ENCODE measurements around the gene SERPINI1.

Gene SERPINI1

GRCh38 chr3:167813169-167814123, 77.9 kb downstream of the SERPINI1 start:
- Mint-ChIP-seq H3K27ac (no peak overlapping the region), H3K9me3 (no peaks in the 10 kb centered on the region), H3K4me3 (no peak overlapping the region), H3K27me3 (ENCODE audit: low read depth, poor library complexity) (no peaks in the 10 kb centered on the region), H3K36me3 (ENCODE audit: low read depth) (no peaks in the 10 kb centered on the region), H3K4me1 (no peaks in the 10 kb centered on the region)
- TF ChIP-seq CTCF (IDR thresholded peaks at IDR 0.05) = no peak
- DNase-seq = no peak

- Mint-ChIP-seq H3K36me3 (ENCODE audit: low read depth) (no peaks in the 10 kb centered on the region), H3K4me1 (no peaks in the 10 kb centered on the region), H3K27me3 (ENCODE audit: low read depth, poor library complexity) (no peaks in the 10 kb centered on the region), H3K27ac (no peak overlapping the region), H3K4me3 (no peak overlapping the region), H3K9me3 (no peaks in the 10 kb centered on the region)
- TF ChIP-seq CTCF (IDR thresholded peaks at IDR 0.05) = no peak
- DNase-seq = no peak
Measured at GRCh38 chr3:167814441-167814951, 79.0 kb downstream of the SERPINI1 start.

GRCh38 chr3:167816953-167817352, 81.4 kb downstream of the SERPINI1 start:
- no peak overlapping the region for H3K4me3 Mint-ChIP-seq
- no peaks in the 10 kb centered on the region for H3K9me3 Mint-ChIP-seq

GRCh38 chr3:167820102-167820865, 84.8 kb downstream of the SERPINI1 start:
- Mint-ChIP-seq H3K27ac (no peak overlapping the region), H3K4me3 (no peak overlapping the region), H3K9me3 (no peaks in the 10 kb centered on the region), H3K27me3 (ENCODE audit: low read depth, poor library complexity) (no peaks in the 10 kb centered on the region), H3K36me3 (ENCODE audit: low read depth) (no peaks in the 10 kb centered on the region), H3K4me1 (no peaks in the 10 kb centered on the region)
- no peak for TF ChIP-seq CTCF (IDR thresholded peaks at IDR 0.05)
- no peak for DNase-seq

More at GRCh38 chr3:167816953-167817352, 81.4 kb downstream of the SERPINI1 start:
- Mint-ChIP-seq H3K27ac (no peak overlapping the region), H3K4me1 (no peaks in the 10 kb centered on the region), H3K27me3 (ENCODE audit: low read depth, poor library complexity) (no peaks in the 10 kb centered on the region), H3K36me3 (ENCODE audit: low read depth) (no peaks in the 10 kb centered on the region)
- no peak for DNase-seq
- no peak for TF ChIP-seq CTCF (IDR thresholded peaks at IDR 0.05)

GRCh38 chr3:167821248-167821805, 85.8 kb downstream of the SERPINI1 start:
- Mint-ChIP-seq H3K4me1 (no peaks in the 10 kb centered on the region), H3K27ac (peak overlapping the region; percentile 83), H3K4me3 (no peak overlapping the region), H3K9me3 (no peaks in the 10 kb centered on the region), H3K27me3 (ENCODE audit: low read depth, poor library complexity) (no peaks in the 10 kb centered on the region), H3K36me3 (ENCODE audit: low read depth) (no peaks in the 10 kb centered on the region)
- TF ChIP-seq CTCF (IDR thresholded peaks at IDR 0.05) = no peak
- DNase-seq = no peak
